ENCODE measurements around the gene GPRASP3.
A peak's percentile ranks its signal among the peaks of the same experiment; 100 is the strongest.

Gene GPRASP3

DNA sequence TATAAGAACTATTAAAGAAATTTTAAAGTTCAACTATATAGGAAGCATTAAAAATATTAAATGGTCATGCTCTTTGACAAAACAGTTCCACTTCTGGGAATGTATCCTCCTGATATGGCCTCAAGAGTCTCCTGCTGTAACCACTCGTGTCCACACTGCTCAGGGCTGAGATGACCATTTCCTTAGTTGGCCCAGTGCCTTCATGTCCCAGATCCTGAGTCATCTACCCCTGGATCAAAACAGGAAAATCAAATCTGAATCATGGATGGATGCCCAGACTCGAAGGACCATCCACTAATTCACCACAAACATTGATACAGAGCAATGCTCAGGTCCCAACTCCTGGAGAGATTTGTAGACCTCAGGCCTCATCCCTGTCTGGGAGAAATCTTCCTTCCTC is 44.7 kb downstream of the GPRASP3 start:
- no peak for DNase-seq

DNA sequence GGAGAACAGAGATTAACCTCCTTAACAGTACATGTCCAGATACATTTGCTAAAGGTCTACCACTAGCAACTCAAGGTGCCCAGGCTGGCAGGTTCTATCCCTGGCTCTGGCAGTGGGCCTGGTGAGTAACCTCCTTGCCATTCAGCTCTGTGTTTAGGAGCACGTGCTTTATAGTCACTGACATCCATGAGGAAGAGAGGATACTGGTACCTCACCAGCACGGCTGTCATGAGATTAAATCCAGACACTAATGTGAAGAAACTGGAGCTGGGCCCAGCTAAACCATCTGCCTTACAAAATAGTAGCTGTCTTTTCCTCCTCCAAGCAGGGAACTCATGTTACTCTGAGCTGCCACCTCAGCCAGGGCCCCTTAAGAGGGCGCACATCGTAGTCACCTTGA is 45.3 kb downstream of the GPRASP3 start:
- DNase-seq: no peak

DNA sequence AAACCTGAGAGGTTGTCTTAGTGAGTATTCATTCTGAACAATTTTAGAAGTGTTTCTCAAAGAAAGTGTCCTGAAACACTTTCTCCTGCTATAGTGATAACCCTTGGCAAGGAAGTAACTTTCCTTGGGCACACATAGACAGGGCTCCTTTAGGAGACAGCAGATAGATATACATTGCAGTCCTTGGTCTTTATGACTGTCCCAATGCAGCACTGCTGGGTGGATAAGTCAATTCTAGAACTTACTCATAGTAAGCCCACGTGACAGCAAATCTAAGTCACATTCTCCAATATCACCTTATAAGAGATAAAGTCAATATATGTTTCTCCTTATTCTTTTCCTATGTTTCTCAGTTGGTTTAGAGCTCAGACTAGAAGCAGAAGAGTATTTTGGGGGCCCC is 46.7 kb downstream of the GPRASP3 start:
- no peak for DNase-seq

DNA sequence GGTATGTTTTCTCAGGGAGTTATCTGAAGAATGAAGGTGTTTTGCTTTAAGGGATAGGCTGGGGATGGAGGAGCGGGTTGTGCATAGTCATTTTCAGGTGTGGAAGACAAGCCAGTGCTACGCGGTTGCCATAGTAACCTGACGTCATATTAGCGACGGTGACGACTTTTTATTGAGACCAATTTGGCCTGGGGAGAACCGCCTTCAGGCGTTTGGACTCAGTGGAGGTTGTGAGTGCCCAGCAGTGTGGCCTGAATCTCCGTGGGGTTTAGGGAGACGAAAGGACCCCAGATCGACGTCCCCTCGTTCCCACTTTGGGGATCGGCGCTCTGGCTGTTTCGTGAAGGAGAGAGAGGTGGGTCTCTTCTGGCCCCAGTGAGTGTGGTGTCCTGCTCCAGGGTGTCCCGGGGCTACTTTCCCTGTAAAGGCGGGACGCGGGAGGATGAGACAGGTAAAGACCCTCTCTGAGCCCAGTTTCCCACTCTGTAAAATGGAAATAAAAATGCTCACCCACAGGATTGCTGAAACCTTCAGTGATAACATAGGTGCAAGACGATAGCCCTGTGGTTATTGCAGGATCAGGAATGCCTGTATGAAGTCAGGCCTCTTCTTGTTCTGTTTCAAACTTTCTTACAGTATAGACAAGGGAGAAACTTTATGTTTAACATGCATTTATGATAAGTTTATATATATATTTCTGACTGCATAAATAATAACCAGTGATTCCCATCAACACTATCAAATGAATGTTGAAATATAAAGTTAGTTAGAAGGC is 48.6 kb downstream of the GPRASP3 start:
- DNase-seq: peak; percentile 61
